ENCODE results near the gene HMGXB4.

DNA sequence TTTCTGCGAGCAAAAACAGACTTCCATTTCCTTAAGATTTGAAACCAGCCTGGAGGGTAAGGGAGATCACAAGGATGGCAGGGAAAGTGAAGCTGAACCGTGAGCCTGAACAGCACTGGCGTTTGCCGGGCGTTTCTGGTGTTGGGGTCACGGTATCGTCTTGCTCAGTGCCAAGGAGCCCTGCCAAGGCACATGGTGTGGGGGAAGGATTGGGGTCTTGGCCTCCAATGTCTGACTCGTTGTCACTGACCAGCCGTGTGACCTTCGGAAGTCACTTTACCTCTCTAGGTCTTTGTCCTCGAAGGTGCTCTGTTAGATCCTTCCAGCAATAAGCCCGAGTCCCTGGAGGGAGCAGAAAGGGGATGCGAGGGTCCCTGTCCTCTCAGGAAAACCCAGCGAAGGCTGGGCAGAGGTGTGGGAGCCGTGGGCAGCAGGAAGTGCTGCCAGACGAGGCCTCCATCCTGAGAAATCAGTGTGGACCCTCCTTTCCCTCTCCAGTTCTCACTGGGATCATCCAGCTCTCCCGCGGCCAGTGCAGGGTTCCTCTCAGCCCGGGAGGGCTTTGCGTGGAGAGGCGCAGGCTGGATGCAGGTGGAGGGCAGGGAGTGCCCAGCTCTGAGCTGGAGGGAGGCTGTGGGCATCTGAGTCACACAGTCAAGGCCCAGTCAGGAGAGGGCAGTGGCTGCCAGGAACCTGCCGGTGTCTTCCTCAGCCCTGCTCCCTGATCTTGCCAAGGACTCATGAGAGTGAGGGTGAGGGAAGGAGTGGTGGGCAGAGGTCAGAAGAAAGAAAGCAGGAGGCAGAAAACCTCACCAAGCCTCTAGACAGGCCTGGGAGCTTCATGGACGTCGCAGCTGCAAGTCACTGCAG, 61.3 kb downstream of the HMGXB4 start:
- TF ChIP-seq, protein P1, sequence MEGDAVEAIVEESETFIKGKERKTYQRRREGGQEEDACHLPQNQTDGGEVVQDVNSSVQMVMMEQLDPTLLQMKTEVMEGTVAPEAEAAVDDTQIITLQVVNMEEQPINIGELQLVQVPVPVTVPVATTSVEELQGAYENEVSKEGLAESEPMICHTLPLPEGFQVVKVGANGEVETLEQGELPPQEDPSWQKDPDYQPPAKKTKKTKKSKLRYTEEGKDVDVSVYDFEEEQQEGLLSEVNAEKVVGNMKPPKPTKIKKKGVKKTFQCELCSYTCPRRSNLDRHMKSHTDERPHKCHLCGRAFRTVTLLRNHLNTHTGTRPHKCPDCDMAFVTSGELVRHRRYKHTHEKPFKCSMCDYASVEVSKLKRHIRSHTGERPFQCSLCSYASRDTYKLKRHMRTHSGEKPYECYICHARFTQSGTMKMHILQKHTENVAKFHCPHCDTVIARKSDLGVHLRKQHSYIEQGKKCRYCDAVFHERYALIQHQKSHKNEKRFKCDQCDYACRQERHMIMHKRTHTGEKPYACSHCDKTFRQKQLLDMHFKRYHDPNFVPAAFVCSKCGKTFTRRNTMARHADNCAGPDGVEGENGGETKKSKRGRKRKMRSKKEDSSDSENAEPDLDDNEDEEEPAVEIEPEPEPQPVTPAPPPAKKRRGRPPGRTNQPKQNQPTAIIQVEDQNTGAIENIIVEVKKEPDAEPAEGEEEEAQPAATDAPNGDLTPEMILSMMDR (conservative IDR thresholded peaks at IDR 0.05; ENCODE audit: low read depth, low read length): no peak
- TF ChIP-seq CEBPB (IDR thresholded peaks at IDR 0.05; ENCODE audit: low read depth, low read length) (no peak), MXI1 (IDR thresholded peaks at IDR 0.05; ENCODE audit: borderline replicate concordance, low read depth, low read length) (no peak), BHLHE40 (IDR thresholded peaks at IDR 0.05; ENCODE audit: low read depth, low read length) (no peak), ELK1 (IDR thresholded peaks at IDR 0.05; ENCODE audit: borderline replicate concordance, low read depth, low read length) (no peak), USF2 (IDR thresholded peaks at IDR 0.05; ENCODE audit: low read depth, low read length) (no peak), POLR2A (IDR thresholded peaks at IDR 0.05; ENCODE audit: low read depth, low read length) (no peak), RAD21 (IDR thresholded peaks at IDR 0.05; ENCODE audit: low read length) (no peak)

Data from IMR-90 (cell line).